Subcutaneous abdominal adipose tissue (tissue), 5 donors: ENCODE measurements around the gene COL7A1.
A peak's percentile ranks its signal among the peaks of the same experiment; 100 is the strongest.

Experiments
- H3K27ac ChIP-seq: one replicate; pipeline ENCODE4 v1.7.0; 2013; ENCODE audit warnings: low read depth, mild to moderate bottlenecking, inconsistent platforms, low read length, moderate library complexity
- H3K27me3 ChIP-seq, 5 donors: one replicate each; pipeline ENCODE4 v1.7.0; 2013; ENCODE audit warnings: low read length in 5 of 5, inconsistent platforms in 1 of 5; ENCODE audit not compliant: control insufficient read depth in 5 of 5, insufficient read depth in 4 of 5
- H3K36me3 ChIP-seq, 5 donors: one replicate each; pipeline ENCODE4 v1.7.0; 2013; ENCODE audit warnings: low read length in 5 of 5; ENCODE audit not compliant: control insufficient read depth in 5 of 5, insufficient read depth in 5 of 5
- H3K4me1 ChIP-seq, 5 donors: one replicate each; pipeline ENCODE4 v1.7.0; 2013; ENCODE audit warnings: low read length in 5 of 5, mild to moderate bottlenecking in 3 of 5, moderate library complexity in 1 of 5; ENCODE audit not compliant: control insufficient read depth in 5 of 5, insufficient read depth in 5 of 5
- H3K4me3 ChIP-seq, 5 donors: one replicate each; pipeline ENCODE4 v1.7.0; 2013; ENCODE audit warnings: low read length in 5 of 5, low read depth in 1 of 5
- H3K9ac ChIP-seq, 5 donors: one replicate each; pipeline ENCODE4 v1.7.0; 2013; ENCODE audit warnings: low read length in 5 of 5, mild to moderate bottlenecking in 4 of 5, moderate library complexity in 3 of 5
- H3K9me3 ChIP-seq, 5 donors: one replicate each; pipeline ENCODE4 v1.7.0; 2013; ENCODE audit warnings: low read length in 5 of 5; ENCODE audit not compliant: control insufficient read depth in 5 of 5
- donor health status: healthy.
- donor health status: healthy.
- donor health status: healthy.
- donor health status: healthy.
- donor health status: healthy.

COL7A1 gene

GRCh38 chr3:48599509-48600285 is 4.6 kb upstream of the COL7A1 start:
- Histone ChIP-seq H3K36me3 (peaks cover 0 to 76% (median 71%) of the 10 kb centered on the region in 5 donors), H3K4me3 (no peak overlapping the region), H3K4me1 (peaks cover 2 to 16% (median 7%) of the 10 kb centered on the region in 5 donors), H3K27me3 (peaks cover 2 to 14% (median 5%) of the 10 kb centered on the region in 5 donors), H3K9me3 (no peaks in the 10 kb centered on the region), H3K27ac (no peak overlapping the region), H3K9ac (no peak overlapping the region)

GRCh38 chr3:48599077-48599501 is 4.0 kb upstream of the COL7A1 start:
- Histone ChIP-seq H3K27ac (no peak overlapping the region), H3K36me3 (peaks cover 0 to 70% (median 64%) of the 10 kb centered on the region in 5 donors), H3K4me1 (peaks cover 2 to 21% (median 10%) of the 10 kb centered on the region in 5 donors), H3K4me3 (no peak overlapping the region), H3K27me3 (peaks cover 8 to 20% (median 10%) of the 10 kb centered on the region in 5 donors), H3K9ac (no peak overlapping the region), H3K9me3 (no peaks in the 10 kb centered on the region)

GRCh38 chr3:48598323-48599076 is 3.4 kb upstream of the COL7A1 start:
- H3K36me3 ChIP-seq, result peaks cover 0 to 64% (median 59%) of the 10 kb centered on the region in 5 donors
- H3K9me3 ChIP-seq, result no peaks in the 10 kb centered on the region
- H3K4me1 ChIP-seq, result peaks cover 2 to 21% (median 10%) of the 10 kb centered on the region in 5 donors
- H3K9ac ChIP-seq, result no peak overlapping the region
- H3K27ac ChIP-seq, result peak overlapping the region; percentile 10
- H3K27me3 ChIP-seq, result peaks cover 9 to 23% (median 13%) of the 10 kb centered on the region in 5 donors
- no peak overlapping the region for H3K4me3 ChIP-seq

- Histone ChIP-seq H3K4me3 (no peak overlapping the region), H3K36me3 (peaks cover 0 to 53% (median 48%) of the 10 kb centered on the region in 5 donors), H3K4me1 (peaks cover 2 to 21% (median 10%) of the 10 kb centered on the region in 5 donors), H3K9me3 (no peaks in the 10 kb centered on the region), H3K27ac (no peak overlapping the region), H3K27me3 (peaks cover 11 to 23% (median 18%) of the 10 kb centered on the region in 5 donors), H3K9ac (no peak overlapping the region)
Observed at GRCh38 chr3:48597408-48597800, 2.3 kb upstream of the COL7A1 start.

- no peak overlapping the region for H3K9ac ChIP-seq
- H3K4me1 ChIP-seq, result peaks cover 2 to 21% (median 10%) of the 10 kb centered on the region in 5 donors
- H3K9me3 ChIP-seq, result no peaks in the 10 kb centered on the region
- no peak overlapping the region for H3K4me3 ChIP-seq
- H3K27me3 ChIP-seq, result peaks cover 11 to 23% (median 18%) of the 10 kb centered on the region in 5 donors
- peaks cover 0 to 48% (median 45%) of the 10 kb centered on the region in 5 donors for H3K36me3 ChIP-seq
- H3K27ac ChIP-seq, result no peak overlapping the region
Observed at GRCh38 chr3:48596676-48597407, 1.7 kb upstream of the COL7A1 start.

GRCh38 chr3:48596157-48596556 is 1.0 kb upstream of the COL7A1 start:
- H3K27me3 ChIP-seq, result peaks cover 11 to 23% (median 18%) of the 10 kb centered on the region in 5 donors
- H3K9ac ChIP-seq, result no peak overlapping the region
- H3K27ac ChIP-seq, result no peak overlapping the region
- H3K4me1 ChIP-seq, result peaks cover 2 to 21% (median 10%) of the 10 kb centered on the region in 5 donors
- H3K9me3 ChIP-seq, result no peaks in the 10 kb centered on the region
- no peak overlapping the region for H3K4me3 ChIP-seq
- peaks cover 0 to 41% (median 38%) of the 10 kb centered on the region in 5 donors for H3K36me3 ChIP-seq

- Histone ChIP-seq H3K27ac (no peak overlapping the region), H3K9ac (no peak overlapping the region), H3K4me1 (peaks cover 2 to 21% (median 10%) of the 10 kb centered on the region in 5 donors), H3K36me3 (peaks cover 0 to 36% (median 33%) of the 10 kb centered on the region in 5 donors), H3K9me3 (no peaks in the 10 kb centered on the region), H3K4me3 (no peak overlapping the region), H3K27me3 (peaks cover 11 to 23% (median 18%) of the 10 kb centered on the region in 5 donors)
Observed at GRCh38 chr3:48595526-48596121, 495 bp upstream of the COL7A1 start.

GRCh38 chr3:48594417-48595049 is 596 bp downstream of the COL7A1 start:
- Histone ChIP-seq H3K9ac (peak overlapping the region in 1 of 5 donors; percentile 8), H3K4me3 (peak overlapping the region in 3 of 5 donors; percentile 15 to 32 (median 16)), H3K27me3 (peaks cover 11 to 28% (median 18%) of the 10 kb centered on the region in 5 donors), H3K9me3 (no peaks in the 10 kb centered on the region), H3K27ac (no peak overlapping the region), H3K4me1 (peaks cover 2 to 21% (median 10%) of the 10 kb centered on the region in 5 donors), H3K36me3 (peaks cover 0 to 25% (median 22%) of the 10 kb centered on the region in 5 donors)

GRCh38 chr3:48593337-48593736 is 1.8 kb downstream of the COL7A1 start:
- Histone ChIP-seq H3K27me3 (peaks cover 13 to 28% (median 24%) of the 10 kb centered on the region in 5 donors), H3K27ac (no peak overlapping the region), H3K4me1 (peaks cover 2 to 17% (median 8%) of the 10 kb centered on the region in 5 donors), H3K36me3 (peaks cover 0 to 13% (median 10%) of the 10 kb centered on the region in 5 donors), H3K4me3 (no peak overlapping the region), H3K9me3 (no peaks in the 10 kb centered on the region), H3K9ac (no peak overlapping the region)
